ENCODE data around the gene MRGPRX1.
"Not testable (repeated sequence)": the region's sequence is repeated elsewhere in the genome, so short reads cannot be mapped to it uniquely, and the experiment has no call there.

The MRGPRX1 gene

GRCh38 chr11:18939314-18939713 lies at the start of gene MRGPRX1:
MRGPRX1 (minus strand) TSS chr11:18939414; CDS start chr11:18934784, 4,630 bp downstream.
- DNase-seq: no peak

- no peak for DNase-seq
These were observed 48.4 kb upstream of the MRGPRX1 start for GRCh38 chr11:18987454-18988231.

- DNase-seq: no peak
These were observed 47.5 kb upstream of the MRGPRX1 start for GRCh38 chr11:18986744-18987143.

GRCh38 chr11:18981897-18982296 lies 42.7 kb upstream of the MRGPRX1 start:
- no peak for DNase-seq

- no peak for DNase-seq
These were observed 35.0 kb upstream of the MRGPRX1 start for GRCh38 chr11:18974192-18974591.

GRCh38 chr11:18972336-18972735 lies 33.1 kb upstream of the MRGPRX1 start:
- no peak for DNase-seq

- DNase-seq: no peak
These were observed 30.5 kb upstream of the MRGPRX1 start for GRCh38 chr11:18969720-18970119.

GRCh38 chr11:18958221-18958910 lies 19.2 kb upstream of the MRGPRX1 start:
- no peak for DNase-seq

GRCh38 chr11:18956630-18957029 lies 17.4 kb upstream of the MRGPRX1 start:
- no peak for DNase-seq

- no peak for DNase-seq
These were observed 3.1 kb downstream of the MRGPRX1 start for GRCh38 chr11:18936002-18936673.

- DNase-seq: no peak
These were observed 4.9 kb downstream of the MRGPRX1 start for GRCh38 chr11:18934195-18934814.

GRCh38 chr11:18927550-18928322 lies 11.5 kb downstream of the MRGPRX1 start:
- DNase-seq: no peak

- not testable (repeated sequence) for DNase-seq
These were observed 13.8 kb downstream of the MRGPRX1 start for GRCh38 chr11:18925426-18925825.

GRCh38 chr11:18912883-18913282 lies 26.3 kb downstream of the MRGPRX1 start:
- no peak for DNase-seq

GRCh38 chr11:18907391-18907790 lies 31.8 kb downstream of the MRGPRX1 start:
- no peak for DNase-seq

- DNase-seq: not testable (repeated sequence)
These were observed 38.6 kb downstream of the MRGPRX1 start for GRCh38 chr11:18900637-18901036.

- not testable (repeated sequence) for DNase-seq
These were observed 39.0 kb downstream of the MRGPRX1 start for GRCh38 chr11:18900151-18900611.

GRCh38 chr11:18891712-18892111 lies 47.5 kb downstream of the MRGPRX1 start:
- not testable (repeated sequence) for DNase-seq

- DNase-seq: no peak
These were observed 48.6 kb downstream of the MRGPRX1 start for GRCh38 chr11:18890615-18891014.

Data from activated CD4-positive, alpha-beta T cell treated with anti-CD3 and anti-CD28 coated beads, Interleukin-2, amount 50 U/mL, for 4 hours (primary cell).